GM18517 (cell line): ENCODE data around the gene KRT82.

Experiments
- ATAC-seq: cut with Tn5 transposase; IDR thresholded peaks from one replicate; pipeline ENCODE4 v1.9.1; 2021; ENCODE audit warnings: mild to moderate bottlenecking, moderate library complexity; ENCODE audit not compliant: unreplicated experiment

KRT82 gene

GRCh38 chr12:52436000-52436827, 30.1 kb upstream of the KRT82 start:
- no peak for ATAC-seq

GRCh38 chr12:52435659-52435999, 29.5 kb upstream of the KRT82 start:
- no peak for ATAC-seq

GRCh38 chr12:52434760-52435530, 28.8 kb upstream of the KRT82 start:
- ATAC-seq, result no peak

GRCh38 chr12:52434081-52434733, 28.1 kb upstream of the KRT82 start, which contains the start of gene KRT75:
TSS of gene KRT75 (minus strand) at chr12:52434371. CDS start at chr12:52434304, 67 bp downstream.
- no peak for ATAC-seq

GRCh38 chr12:52433501-52434080, 27.5 kb upstream of the KRT82 start:
- ATAC-seq, result no peak

- no peak for ATAC-seq
Measured at GRCh38 chr12:52432559-52433207, 26.5 kb upstream of the KRT82 start.

GRCh38 chr12:52428121-52428520, 22.0 kb upstream of the KRT82 start:
- ATAC-seq, result no peak

GRCh38 chr12:52427083-52427482, 20.9 kb upstream of the KRT82 start:
- no peak for ATAC-seq

GRCh38 chr12:52426034-52426433, 19.9 kb upstream of the KRT82 start:
- ATAC-seq, result no peak

GRCh38 chr12:52425466-52425865, 19.3 kb upstream of the KRT82 start:
- no peak for ATAC-seq

- no peak for ATAC-seq
Measured at GRCh38 chr12:52423661-52424500, 17.7 kb upstream of the KRT82 start.

GRCh38 chr12:52423035-52423434, 16.9 kb upstream of the KRT82 start:
- no peak for ATAC-seq

GRCh38 chr12:52419656-52420055, 13.5 kb upstream of the KRT82 start:
- ATAC-seq, result no peak

GRCh38 chr12:52418576-52419110, 12.5 kb upstream of the KRT82 start:
- no peak for ATAC-seq

- no peak for ATAC-seq
Measured at GRCh38 chr12:52417740-52418139, 11.6 kb upstream of the KRT82 start.

- no peak for ATAC-seq
Measured at GRCh38 chr12:52416795-52417194, 10.7 kb upstream of the KRT82 start.

- ATAC-seq, result no peak
Measured at GRCh38 chr12:52415870-52416750, 10.0 kb upstream of the KRT82 start.

- no peak for ATAC-seq
Measured at GRCh38 chr12:52414936-52415335, 8.8 kb upstream of the KRT82 start.
